Endometrium (tissue), 2 donors: Measurements from ENCODE around the gene GSG1L2.

Experiments
- FAIRE-seq: peaks from 2 replicates; lab custom pipeline; 2012; peaks lifted over from hg19 to GRCh38; lab: Jason Lieb, UNC
- donor health status: control.
- donor health status: control.

The GSG1L2 gene

GRCh38 chr17:9824797-9825338, 3.0 kb upstream of the GSG1L2 start:
- FAIRE-seq, result no peak

DNA sequence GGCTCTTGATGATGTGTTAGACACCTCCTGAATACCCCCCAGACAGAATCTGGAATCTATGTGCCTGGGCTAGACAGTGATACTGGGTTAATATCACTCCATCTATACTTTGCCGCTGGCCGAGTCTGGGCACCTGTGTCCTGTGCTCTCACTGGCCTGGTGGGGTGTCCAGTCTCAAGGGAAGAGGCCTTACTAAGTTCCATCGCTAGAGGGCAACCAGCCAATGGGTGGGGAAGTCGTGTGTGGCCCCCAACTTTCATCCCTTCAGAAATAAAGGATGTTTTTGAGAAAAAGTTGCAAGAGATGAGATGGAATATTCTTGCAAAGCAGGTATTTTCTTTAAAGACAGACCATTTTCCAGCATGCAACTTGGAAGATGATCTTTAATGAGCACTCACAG, 2.2 kb upstream of the GSG1L2 start:
- no peak for FAIRE-seq

- no peak for FAIRE-seq
Measured at GRCh38 chr17:9820448-9820847, 1.4 kb downstream of the GSG1L2 start.

DNA sequence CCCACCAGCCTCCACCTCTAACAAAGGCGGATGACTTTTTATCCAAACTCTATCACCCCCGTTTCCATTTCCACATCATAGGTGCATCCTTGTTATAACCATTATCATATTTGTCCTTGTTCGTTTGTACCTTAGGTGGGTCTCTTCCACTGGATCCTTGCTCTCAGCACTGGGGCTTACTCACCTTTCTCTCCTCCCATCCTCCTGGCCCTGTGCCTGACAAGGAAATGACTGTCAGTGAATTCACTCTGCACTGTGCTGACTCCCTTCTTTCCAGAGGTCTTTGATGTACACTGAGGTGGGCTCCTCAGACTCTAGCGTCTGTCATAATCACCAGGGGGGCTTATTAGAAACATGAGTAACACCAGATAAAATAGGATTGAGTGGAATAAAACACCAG, 3.1 kb downstream of the GSG1L2 start:
- FAIRE-seq, result no peak

GRCh38 chr17:9817086-9817485, 4.8 kb downstream of the GSG1L2 start:
- FAIRE-seq, result no peak

DNA sequence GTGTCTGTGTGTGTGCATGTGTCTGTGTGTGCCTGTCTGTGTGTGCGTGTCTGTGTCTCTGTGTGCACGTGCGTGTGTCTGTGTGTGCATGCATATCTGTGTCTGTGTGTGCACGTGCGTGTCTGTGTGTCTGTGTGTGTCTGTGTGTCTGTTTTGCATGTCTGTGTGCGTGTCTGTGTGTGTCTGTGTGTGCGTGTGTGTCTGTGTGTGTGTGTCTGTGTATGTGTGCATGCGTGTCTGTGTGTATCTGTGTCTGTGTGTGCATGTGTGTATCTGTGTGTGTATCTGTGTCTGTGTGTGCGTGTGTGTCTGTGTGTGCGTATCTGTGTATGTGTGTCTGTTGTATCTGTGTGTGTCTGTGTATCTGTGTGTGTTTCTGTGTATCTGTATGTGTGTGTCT, 5.4 kb downstream of the GSG1L2 start:
- no peak for FAIRE-seq

DNA sequence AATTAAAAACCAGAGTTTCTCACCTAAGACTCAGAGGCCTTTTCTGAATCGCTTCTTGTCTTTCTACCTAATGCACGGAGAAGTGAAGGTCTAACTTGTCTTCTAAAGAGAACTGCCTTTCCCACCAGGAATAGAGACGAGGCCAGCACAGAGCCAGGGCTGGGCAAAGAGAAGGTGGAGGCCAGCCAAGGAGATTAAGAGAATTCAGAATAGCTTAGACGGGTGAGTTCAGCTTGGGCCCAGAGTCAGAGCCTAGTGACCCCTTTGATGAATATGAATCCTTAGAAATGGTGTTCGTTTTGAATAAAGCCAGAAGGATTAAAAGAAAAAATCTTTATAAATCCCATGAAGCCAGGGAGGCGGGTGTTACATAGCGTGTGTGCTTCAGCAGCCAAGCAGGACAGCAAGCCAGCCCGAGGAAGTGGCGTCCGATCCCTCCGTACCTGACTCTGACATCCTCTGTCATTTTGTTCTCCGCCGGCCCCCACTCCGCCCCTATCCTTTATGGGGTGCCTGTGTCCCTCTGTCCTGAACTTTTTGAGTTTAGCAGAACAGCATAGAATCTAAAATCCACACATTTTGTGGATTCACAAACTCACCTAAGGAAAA, 7.4 kb downstream of the GSG1L2 start:
- FAIRE-seq, result no peak

GRCh38 chr17:9813166-9813565, 8.7 kb downstream of the GSG1L2 start:
- FAIRE-seq, result no peak

DNA sequence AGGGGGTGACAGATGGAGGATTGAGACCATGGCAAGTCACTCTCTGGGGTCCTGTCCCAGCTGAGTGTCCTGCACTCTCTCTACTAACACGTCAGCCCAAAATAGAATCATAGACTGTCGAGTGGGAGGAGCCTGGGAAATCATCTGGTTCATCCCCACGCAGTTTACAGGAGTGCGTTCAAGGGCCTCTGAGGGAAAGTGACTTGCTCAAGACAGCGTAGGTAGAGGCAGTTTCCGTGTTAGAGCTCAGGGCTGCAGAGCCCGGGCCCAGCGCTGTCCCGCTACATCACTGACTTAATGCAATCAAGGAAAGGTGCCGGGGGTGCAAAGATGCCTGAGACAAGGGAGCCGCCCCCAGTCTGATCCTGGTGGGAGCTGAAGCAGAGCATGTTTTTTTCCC, 10.3 kb downstream of the GSG1L2 start:
- no peak for FAIRE-seq

DNA sequence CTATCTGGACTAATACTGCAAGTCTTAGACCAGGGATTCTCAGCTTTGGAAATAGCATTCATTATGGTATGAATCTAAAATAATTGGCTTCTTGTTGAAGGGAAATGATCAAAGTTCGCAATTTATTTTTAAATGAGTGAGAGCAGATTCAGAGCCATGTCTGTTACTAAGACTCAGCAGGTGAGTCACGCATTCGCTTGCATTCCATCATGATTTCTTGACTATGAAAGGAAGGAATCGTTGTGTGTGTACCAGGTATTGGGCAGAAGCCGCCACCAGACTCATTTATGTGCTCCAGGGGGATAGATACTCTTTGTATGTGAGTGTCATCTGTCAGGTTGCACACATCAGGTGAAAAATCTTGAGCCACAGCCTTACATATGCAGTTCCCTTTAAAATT, 10.8 kb downstream of the GSG1L2 start:
- no peak for FAIRE-seq

- no peak for FAIRE-seq
Measured at GRCh38 chr17:9810100-9810949, 11.6 kb downstream of the GSG1L2 start.

GRCh38 chr17:9809409-9809808, 12.5 kb downstream of the GSG1L2 start:
- FAIRE-seq, result no peak

GRCh38 chr17:9806699-9807098, 15.2 kb downstream of the GSG1L2 start:
- no peak for FAIRE-seq

- no peak for FAIRE-seq
Measured at GRCh38 chr17:9805769-9806168, 16.1 kb downstream of the GSG1L2 start.

DNA sequence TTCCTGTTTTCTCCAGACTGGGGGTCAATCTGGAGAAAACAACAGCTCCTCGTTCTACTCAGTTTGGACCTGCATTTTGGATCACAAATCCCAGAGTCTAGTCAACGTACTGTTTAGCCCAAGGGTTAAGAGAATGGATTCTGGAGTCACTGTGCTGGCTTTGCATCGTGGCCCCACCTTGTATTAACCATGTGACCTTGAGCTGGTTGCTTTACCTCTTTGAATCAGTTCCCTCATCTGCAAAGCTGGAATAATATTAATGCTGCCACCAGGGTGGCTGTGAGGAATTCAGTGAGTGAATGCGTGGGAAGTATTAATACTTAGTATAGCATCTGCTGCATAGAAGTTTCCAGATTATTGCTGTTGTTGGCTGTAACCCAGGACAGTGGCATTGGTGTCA, 19.2 kb downstream of the GSG1L2 start:
- no peak for FAIRE-seq

GRCh38 chr17:9802294-9802693, 19.6 kb downstream of the GSG1L2 start:
- no peak for FAIRE-seq

DNA sequence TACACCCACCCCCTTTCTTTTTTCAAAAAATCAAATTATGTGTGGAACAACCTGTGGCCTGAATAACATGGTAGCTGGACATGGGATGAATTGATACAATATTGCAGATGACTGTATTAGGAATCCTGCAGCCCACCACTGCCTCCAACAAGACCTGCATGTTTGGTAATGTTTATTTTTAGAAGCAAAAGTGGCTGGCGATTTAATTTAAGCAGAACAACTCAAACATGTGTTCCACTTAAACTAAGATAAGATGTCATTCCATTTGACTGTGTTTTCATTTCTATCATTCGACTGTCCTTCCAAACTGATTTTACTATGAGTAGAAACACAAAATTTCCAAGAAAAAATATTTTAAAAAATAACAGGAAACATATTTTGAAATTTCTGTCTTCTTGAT, 20.4 kb downstream of the GSG1L2 start:
- no peak for FAIRE-seq

- FAIRE-seq, result no peak
Measured at GRCh38 chr17:9798724-9799123, 23.2 kb downstream of the GSG1L2 start.

- no peak for FAIRE-seq
Measured at GRCh38 chr17:9798008-9798407, 23.9 kb downstream of the GSG1L2 start.

- no peak for FAIRE-seq
Measured at GRCh38 chr17:9792181-9792840, 29.6 kb downstream of the GSG1L2 start.

DNA sequence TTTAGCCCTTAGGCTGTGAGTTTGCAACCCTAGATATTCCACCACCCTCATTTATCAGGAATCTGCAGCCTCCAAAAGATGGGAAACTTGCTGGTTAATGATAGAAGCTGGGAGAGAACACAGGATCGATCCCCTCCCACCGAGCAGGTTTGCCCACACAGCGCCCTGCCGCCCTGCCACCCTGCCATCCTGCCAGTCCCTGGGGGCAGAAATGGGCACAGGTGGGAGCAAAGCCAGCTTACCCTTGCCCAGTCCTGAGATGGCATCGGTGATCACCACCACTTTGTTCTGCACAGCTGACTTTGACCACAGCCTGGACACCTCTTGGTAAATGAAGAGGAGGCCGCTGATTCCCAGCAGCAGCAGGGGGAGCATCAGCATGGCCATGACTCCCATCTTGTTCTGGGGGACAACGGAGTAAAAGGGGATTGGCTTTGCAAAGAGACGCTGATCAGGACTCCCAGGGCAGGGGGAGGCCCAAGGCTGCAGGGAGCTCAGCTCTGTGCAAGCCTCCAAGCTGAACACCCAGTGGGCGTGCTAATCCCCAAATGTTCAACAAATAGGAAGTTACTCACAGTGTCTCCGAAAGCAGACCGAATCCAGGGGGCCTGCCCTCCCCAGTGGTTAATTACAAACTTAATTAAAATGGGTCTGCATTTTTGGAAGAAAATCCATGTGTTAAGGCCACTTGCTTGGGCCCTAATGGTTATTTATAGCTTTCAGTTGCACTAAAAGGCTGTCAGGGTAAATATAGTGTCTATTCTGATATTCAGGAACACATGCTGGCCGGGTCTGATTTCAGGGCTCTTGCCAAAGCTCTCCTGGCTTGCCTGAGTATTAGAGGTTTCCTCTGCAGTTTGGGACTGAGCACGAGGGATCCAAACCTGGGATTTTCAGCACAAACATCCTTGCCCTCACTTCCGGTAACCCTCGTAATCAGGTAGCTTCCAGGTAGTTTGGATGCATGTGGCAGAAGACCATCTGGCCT, 30.7 kb downstream of the GSG1L2 start, which contains the start of gene DHRS7C:
Gene DHRS7C, minus strand, starts transcription at position 704 of the 988 bp plus-strand sequence. Its CDS starts 308 bp downstream, at position 396.
- FAIRE-seq, result no peak

DNA sequence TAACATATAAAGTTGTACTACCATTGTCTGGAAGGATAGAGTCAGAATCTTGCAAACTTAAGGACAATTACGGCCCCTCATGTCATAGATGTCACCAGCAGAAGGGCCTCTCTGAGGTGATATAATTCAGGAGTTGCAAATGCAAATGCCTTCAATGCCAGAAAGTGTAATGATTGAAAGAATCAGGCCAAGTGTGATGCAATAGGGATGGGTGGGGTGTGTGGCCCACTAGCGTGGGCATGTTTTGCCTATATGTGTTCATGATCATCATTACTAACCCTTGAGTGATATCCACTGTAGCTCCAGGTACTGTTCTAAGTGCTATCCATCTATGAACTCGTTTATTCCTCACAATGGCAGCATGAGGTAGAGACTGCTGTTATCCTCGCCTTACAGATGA, 31.6 kb downstream of the GSG1L2 start:
- no peak for FAIRE-seq
